EL (cell line): ENCODE results near the gene TMTC1.

Source experiments
- DNase-seq: peaks from one replicate; pipeline ENCODE4 v3.0.0-alpha.2; 2016

Gene TMTC1

DNA sequence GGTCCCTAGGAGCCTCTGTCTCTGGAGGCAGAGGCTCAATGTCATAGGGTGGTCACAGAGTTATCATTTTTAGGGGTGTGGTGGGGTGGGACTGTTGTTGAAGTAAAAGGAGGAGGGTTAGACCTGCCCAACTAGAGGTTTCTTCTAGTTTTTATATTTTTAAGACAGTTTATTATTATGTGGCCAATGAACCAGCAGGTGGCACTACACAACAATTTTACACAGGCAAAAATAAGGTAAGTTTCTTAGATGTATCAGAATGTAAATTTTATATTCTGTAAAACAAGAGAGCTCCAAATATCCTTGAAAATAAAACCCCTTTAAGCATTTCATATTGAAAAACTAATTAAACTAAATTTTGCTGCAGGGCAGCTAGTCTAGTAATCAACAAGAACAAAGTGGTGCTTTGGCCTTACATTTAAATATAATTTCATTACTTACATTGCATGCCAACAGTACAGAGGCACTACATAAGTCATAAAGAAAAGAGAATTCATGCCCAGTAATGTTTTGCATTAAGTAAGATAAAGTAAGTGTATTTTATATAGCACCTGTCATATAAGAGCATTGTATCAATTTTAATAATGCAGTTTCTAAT lies 264.1 kb downstream of the TMTC1 start:
- peak; percentile 39 for DNase-seq

DNA sequence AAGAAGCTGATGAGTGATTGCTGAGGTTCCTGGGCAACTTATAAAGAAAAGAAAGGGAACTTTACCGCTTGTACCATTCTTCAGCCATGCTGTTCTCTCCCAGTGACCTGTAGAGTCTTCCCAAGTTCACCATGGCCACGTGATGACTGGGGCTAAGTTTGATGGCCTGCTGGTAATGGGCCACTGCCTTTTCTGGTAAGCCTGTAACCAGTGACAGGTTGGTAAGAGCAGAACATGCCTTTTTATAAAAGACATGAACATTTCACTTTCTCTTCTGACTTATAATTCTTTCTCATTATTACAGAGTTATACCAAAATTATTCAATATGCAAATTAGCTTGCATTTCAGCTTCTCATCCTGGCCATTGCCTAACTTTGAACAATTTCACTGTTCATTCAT lies 265.3 kb downstream of the TMTC1 start:
- no peak for DNase-seq

DNA sequence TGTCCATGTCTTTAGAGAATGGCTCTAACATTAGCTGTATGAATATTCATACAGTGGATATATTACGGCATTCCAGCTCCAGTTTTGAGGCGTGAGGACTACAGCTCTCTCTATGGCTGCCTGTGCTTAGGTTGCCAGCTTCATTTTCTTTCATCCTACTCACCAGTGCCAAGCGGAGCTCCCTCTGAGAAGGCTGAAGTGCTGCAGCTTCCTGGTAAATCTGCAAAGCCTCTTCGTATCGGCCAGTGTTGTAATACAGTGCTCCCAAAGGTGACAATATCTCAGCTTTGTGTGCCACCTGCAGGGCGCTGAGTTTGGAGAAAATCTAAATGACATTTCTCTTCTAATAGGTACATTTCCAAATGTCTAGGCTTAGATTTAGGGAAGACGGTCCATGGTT lies 266.5 kb downstream of the TMTC1 start:
- DNase-seq = no peak

DNA sequence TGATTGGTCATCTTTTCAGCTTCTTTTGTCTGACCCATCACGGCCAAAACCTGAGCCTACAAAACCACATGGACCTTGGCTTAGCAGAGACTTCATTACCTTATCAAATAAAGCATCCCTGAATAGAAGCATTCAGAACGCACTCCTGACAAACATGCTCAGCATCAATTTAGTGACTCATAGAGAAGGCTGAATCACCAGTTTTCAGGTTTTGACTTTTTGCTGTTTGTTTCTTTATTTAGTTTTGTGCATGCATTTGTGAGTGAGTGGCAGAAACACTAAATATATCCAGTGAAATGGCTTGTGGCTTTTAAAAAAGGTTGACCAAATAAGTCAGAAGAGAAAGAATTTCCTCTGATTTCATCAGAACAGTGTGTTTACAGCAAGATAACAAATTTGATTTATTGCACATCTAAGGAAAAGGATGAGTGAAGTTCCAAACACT lies 267.3 kb downstream of the TMTC1 start:
- DNase-seq = peak; percentile 2

DNA sequence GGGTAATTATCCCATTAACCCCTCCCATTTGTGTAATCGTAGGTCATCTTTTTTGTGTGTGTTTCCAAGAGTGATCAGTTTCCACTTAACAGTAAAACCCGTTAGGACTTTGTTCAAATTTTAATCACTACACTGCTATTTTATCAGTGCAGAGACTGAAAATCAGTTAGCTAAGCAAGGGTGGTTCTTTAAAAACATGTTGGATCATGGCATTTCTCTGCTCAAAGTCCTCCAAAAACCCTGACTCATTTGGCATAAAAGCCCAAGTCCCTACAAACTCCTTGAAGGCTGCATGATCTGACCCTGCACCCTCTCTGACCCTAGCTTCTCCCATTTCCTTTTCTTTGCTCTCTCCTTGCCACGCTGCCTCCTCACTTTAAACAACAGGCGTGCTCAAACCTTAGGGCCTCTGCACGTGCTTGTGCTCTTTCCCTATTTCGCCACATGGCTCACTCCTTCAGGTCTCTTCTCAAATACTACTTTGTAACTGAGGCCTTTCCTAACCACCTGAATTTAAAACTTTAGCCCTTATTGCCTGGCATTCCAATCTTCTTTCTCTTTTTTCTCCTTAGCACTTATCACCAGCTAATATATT lies 273.1 kb downstream of the TMTC1 start:
- DNase-seq = no peak

DNA sequence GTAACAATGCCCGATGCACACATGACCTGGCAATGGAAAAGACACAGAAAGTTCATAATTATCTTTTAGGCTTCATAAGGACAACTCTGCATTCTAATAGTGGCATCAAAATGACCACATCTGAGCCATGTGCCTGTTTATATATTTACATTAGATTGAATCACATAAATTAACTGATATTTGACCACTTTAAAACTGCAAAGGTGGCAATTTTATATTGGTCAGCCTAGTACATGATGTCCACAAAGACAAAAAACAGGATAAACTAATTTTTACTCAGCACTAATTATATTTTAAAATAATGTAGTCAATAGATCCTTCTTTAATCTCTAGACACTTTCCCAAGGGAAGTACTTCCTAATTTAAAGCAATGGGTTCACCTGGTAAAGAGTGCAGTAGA lies 274.2 kb downstream of the TMTC1 start:
- DNase-seq = no peak

DNA sequence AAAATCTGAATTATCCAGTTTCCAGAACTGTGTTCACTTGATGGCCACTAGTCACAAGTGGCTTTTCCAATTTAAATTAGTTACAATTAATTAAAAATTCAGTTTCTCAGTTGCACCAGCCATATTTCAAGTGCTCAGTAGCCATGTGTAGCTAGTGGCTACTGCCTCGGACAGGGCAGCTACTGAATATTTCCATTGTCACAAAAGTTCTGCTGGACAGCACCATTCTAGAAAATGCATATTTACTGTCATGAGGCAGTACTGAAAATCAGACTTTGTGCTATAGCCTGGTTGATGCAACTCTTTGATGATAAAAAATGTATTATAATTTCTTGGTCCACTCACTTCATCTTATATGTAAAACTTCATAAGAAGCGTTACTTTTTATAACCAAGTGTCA lies 274.8 kb downstream of the TMTC1 start:
- no peak for DNase-seq

DNA sequence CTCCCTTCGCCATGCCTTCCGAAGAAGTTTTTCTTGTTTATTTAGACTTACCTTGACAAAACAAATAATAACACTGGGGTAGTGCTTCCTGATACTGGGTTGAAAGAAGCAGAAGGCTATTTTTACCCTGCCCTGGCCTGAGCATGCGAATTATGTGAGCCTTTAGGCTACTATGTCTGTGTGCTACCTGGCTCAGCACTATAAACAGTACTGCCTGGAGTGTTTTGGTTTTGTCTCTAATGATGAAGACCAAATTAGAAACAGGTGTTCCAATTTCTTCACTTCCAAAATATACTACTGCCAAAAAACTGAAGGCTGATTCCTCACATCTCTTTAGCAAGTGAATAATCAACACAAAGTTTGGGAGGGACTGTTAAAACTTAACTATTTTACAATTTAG lies 278.6 kb downstream of the TMTC1 start:
- DNase-seq = no peak

DNA sequence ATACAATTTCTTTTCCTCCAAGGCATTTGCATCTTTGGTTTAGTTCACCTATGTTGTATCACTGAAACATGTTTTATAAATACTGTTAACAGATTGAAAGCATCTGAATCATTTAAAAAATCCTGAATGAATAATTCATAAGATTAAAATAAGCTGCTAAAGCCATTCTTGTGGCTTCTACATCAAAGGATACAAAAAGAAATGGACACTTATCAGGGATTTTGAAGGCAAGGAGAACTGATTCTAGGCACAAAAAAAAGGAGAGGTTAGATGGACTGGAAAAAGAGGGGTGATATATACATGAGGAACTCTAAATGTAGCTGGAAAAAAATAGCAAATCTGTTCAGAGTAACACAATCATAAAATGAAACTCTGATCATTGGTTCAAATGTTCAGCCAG lies 280.5 kb downstream of the TMTC1 start:
- no peak for DNase-seq

DNA sequence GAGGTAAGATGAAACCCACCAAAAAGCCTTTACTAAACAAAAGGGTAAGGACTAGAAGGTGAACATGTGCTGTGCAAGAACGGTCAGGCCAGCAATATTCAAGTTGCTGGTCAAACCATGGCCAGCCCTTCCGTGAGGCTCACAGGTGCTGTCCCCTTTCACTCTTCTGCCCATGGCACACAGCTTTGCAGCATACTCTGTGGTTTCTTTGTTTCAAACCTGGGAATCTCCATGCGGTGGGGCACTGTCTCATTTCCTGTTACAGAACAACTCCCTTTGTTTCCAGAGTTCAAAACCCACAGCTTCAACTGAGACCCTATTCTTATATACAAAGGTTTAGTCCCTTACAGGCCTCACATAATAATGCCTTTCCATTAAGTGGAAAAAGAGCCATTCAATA lies 284.5 kb downstream of the TMTC1 start:
- DNase-seq = no peak

DNA sequence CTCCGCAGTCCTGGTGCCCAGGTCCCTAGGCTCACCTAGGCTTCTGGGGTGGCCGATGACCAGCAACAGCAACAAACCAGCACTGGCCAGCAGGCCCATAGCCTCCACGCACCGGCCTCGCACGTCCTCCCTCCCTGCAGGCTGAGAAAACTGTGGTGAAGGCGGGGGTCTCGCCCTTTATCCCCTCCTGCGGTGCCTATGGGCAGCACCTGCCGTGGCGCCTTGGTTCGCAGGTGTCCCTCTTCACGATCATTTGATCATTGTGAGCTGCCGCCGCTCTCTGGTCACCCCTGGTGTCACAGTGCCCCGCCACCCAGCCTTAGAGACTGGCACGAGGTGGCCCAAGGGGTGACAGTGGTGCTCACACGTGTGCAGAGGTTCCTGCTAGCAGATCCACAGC lies 286.2 kb downstream of the TMTC1 start, which contains the start of gene OVCH1:
Gene OVCH1 (minus strand): TSS at position 99 of the 400 bp plus-strand sequence. CDS start 0 bp downstream, at position 99.
- no peak for DNase-seq

DNA sequence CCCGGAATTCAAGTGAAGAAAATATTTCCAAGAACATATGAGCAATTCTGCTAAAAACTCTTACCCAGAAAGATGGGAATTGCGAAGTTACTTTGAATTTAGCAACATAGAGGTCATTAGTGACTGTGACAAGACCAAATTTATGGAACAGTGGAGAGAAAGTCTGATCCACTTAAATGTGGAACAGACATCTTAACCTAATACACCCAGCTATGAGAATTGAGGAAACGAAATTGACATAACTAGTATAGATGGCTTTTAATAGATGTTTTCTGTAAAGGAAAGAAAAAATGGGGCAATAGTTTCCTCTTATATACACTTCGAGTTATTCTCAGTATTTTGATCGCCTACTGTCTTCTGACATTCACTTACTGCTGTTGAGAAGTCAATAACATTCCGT lies 290.9 kb downstream of the TMTC1 start:
- DNase-seq = no peak

DNA sequence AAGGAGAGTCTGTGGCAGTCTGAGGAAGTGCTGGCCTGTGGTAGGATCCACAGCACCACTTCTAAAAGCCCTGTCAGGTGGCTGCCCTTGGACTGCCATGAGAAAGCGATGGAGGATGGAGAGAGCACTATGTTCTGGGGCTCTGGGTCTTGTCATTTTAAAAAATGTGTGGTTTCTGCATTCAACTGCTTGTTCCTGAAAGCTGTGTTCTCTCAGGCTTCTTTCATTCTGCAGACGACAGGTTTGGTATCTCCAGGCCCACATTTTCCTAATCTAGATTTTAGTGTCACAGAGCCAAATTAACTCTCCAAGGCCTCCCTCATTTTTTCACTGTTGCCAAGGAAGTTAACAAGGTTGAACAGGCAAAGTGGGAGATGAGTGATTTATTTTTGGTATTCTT lies 296.8 kb downstream of the TMTC1 start:
- no peak for DNase-seq

DNA sequence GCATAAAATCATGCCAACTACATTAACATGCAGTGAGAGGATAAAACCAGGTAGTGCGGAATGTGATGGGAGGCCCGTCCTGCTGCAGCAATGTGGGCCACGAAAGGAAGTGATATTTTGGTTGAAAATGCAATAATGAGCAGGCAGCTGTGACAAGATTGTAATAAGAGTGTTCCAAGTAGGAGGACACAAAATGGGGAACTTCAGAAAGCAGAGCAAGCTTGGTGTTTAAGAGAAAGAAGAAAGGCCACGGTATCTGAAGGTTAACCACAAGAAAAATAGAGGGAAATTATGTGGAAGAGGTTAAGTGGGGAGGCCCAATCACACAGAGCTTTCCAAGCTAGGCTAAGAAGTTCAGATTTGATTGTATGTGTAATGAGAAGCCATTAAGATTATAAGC lies 320.5 kb downstream of the TMTC1 start:
- no peak for DNase-seq

DNA sequence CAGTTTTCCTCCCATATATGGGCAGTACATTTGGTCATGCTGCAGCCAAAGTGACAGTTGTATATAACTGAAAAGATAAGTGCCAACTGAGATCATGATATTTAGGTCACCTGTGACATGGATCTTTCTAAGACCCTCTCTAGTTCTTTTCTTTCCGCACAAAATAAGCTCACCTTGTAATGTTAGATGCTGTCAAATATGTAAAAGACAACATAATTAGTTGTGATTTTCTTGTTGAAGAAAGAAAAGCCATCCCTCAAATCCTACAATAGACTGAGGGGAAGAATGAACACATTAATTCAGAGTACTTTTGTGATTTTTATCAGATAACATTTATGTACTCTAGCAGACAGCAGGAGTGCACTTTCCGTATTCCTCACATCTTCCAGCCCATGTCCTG lies 323.7 kb downstream of the TMTC1 start:
- DNase-seq = no peak

DNA sequence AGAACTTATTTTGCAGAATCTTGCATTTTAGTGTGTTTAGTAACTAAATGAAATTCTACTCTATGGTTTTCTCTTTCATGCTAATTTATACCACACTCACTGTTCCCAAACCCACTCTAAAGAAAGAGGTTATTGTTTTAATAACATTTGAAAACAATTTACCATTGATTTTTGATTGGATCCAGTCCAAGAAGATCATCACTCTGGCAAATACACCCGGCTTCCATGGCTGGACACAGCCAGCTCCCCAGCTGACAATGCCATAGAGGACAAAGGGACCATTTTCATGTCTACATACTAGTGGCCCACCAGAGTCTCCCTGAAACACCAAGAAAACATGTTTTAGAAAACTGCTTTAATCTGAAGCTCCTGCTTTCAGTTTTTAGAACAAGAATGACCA lies 328.7 kb downstream of the TMTC1 start:
- no peak for DNase-seq

DNA sequence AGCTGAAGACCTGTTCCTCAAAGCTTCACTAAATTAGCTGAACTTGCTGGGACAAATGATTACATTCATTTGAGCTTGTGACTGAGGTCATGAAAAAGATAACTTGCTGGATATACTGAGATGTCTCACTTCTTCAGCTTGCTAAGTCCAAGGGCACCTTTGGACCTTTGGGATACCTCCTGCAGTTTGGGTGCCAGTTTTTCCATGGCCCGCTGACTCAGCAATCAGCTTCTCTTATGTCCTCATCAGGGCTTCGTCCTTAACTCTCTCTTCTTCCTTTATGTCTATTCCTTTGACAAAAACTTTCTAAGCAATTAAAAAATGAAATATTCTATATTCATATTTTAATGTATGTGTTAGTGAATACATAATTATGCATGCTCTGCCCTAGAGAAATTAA lies 331.9 kb downstream of the TMTC1 start:
- no peak for DNase-seq
